ENCODE data around the gene CPTP.
A peak's percentile ranks its signal among the peaks of the same experiment; 100 is the strongest.

CPTP gene

GRCh38 chr1:1333551-1334241, 9.1 kb downstream of the CPTP start:
- no peak for DNase-seq (ENCODE audit: low read depth)
- no peak overlapping the region for H3K4me3 ChIP-seq (ENCODE audit: low read depth, low read length)
- TF ChIP-seq MAX (IDR thresholded peaks at IDR 0.05; ENCODE audit: low read depth, low read length): no peak
- TF ChIP-seq POLR2A (IDR thresholded peaks at IDR 0.05; ENCODE audit: extremely low read depth, insufficient read length): no peak

GRCh38 chr1:1334835-1335234, 10.2 kb downstream of the CPTP start:
- DNase-seq (ENCODE audit: low read depth): peak; percentile 39
- peak; percentile 86 for TF ChIP-seq MAX (IDR thresholded peaks at IDR 0.05; ENCODE audit: low read depth, low read length)
- no peak for TF ChIP-seq CTCF (IDR thresholded peaks at IDR 0.05; ENCODE audit: low read depth, low read length)
- no peak overlapping the region for H3K4me3 ChIP-seq (ENCODE audit: low read depth, low read length)

GRCh38 chr1:1335283-1335682, 10.7 kb downstream of the CPTP start:
- DNase-seq (ENCODE audit: low read depth): no peak
- no peak overlapping the region for H3K4me3 ChIP-seq (ENCODE audit: low read depth, low read length)
- TF ChIP-seq POLR2A (IDR thresholded peaks at IDR 0.05; ENCODE audit: extremely low read depth, insufficient read length) (no peak), MAX (IDR thresholded peaks at IDR 0.05; ENCODE audit: low read depth, low read length) (no peak), MYC (IDR thresholded peaks at IDR 0.05; ENCODE audit: low read depth, low read length) (no peak), CTCF (IDR thresholded peaks at IDR 0.05; ENCODE audit: low read depth, low read length) (no peak)

GRCh38 chr1:1335792-1336248, 11.2 kb downstream of the CPTP start:
- no peak for DNase-seq (ENCODE audit: low read depth)
- no peak for TF ChIP-seq CTCF (IDR thresholded peaks at IDR 0.05; ENCODE audit: low read depth, low read length)
- TF ChIP-seq MAX (IDR thresholded peaks at IDR 0.05; ENCODE audit: low read depth, low read length): no peak
- TF ChIP-seq POLR2A (IDR thresholded peaks at IDR 0.05; ENCODE audit: extremely low read depth, insufficient read length): no peak
- no peak for TF ChIP-seq MYC (IDR thresholded peaks at IDR 0.05; ENCODE audit: low read depth, low read length)
- H3K4me3 ChIP-seq (ENCODE audit: low read depth, low read length): no peak overlapping the region

GRCh38 chr1:1336446-1336845, 11.8 kb downstream of the CPTP start:
- TF ChIP-seq MAX (IDR thresholded peaks at IDR 0.05; ENCODE audit: low read depth, low read length) (no peak), CTCF (IDR thresholded peaks at IDR 0.05; ENCODE audit: low read depth, low read length) (no peak), POLR2A (IDR thresholded peaks at IDR 0.05; ENCODE audit: extremely low read depth, insufficient read length) (no peak), MYC (IDR thresholded peaks at IDR 0.05; ENCODE audit: low read depth, low read length) (no peak)
- DNase-seq (ENCODE audit: low read depth): no peak
- H3K4me3 ChIP-seq (ENCODE audit: low read depth, low read length): no peak overlapping the region

GRCh38 chr1:1336931-1337792, 12.6 kb downstream of the CPTP start:
- no peak for TF ChIP-seq MYC (IDR thresholded peaks at IDR 0.05; ENCODE audit: low read depth, low read length)
- no peak for TF ChIP-seq POLR2A (IDR thresholded peaks at IDR 0.05; ENCODE audit: extremely low read depth, insufficient read length)
- TF ChIP-seq CTCF (IDR thresholded peaks at IDR 0.05; ENCODE audit: low read depth, low read length): no peak
- no peak for TF ChIP-seq MAX (IDR thresholded peaks at IDR 0.05; ENCODE audit: low read depth, low read length)
- DNase-seq (ENCODE audit: low read depth): no peak
- H3K4me3 ChIP-seq (ENCODE audit: low read depth, low read length): no peak overlapping the region
